Osteocyte (in vitro differentiated cells): ENCODE measurements around the gene FHL1. TPM values are rescaled to one million over a fixed set of nuclear protein-coding genes. Genes with fewer than 3 reads are reported as not detected.

Experiments used
- DNase-seq: peaks from one replicate; pipeline ENCODE4 v3.0.0; 2021; ENCODE audit warnings: mixed read lengths; ENCODE audit not compliant: unreplicated experiment; ENCODE audit errors: extremely low spot score
- H3K27ac Mint-ChIP-seq: one replicate; pipeline ENCODE4 v1.8.0; 2021; ENCODE audit warnings: mild to moderate bottlenecking, mixed read lengths; ENCODE audit not compliant: unreplicated experiment
- H3K27me3 Mint-ChIP-seq: one replicate; pipeline ENCODE4 v1.8.0; 2021; ENCODE audit warnings: mixed read lengths; ENCODE audit not compliant: unreplicated experiment
- H3K36me3 Mint-ChIP-seq: one replicate; pipeline ENCODE4 v1.8.0; 2021; ENCODE audit warnings: mixed read lengths; ENCODE audit not compliant: unreplicated experiment
- H3K4me1 Mint-ChIP-seq: one replicate; pipeline ENCODE4 v1.8.0; 2021; ENCODE audit warnings: mixed read lengths; ENCODE audit not compliant: unreplicated experiment
- H3K4me3 Mint-ChIP-seq: one replicate; pipeline ENCODE4 v1.8.0; 2021; ENCODE audit warnings: mild to moderate bottlenecking, moderate library complexity, mixed read lengths; ENCODE audit not compliant: unreplicated experiment
- H3K9me3 Mint-ChIP-seq: one replicate; pipeline ENCODE4 v1.8.0; 2021; ENCODE audit warnings: mixed read lengths; ENCODE audit not compliant: unreplicated experiment
- total RNA-seq: library from RNA; stranded (reverse); gene quantifications from 2 replicates; pipeline ENCODE4 v1.2.1, GENCODE V29; 2021
- TF ChIP-seq, protein P1 (sequence below): fragments of 200-600 bp; sonication (generic); IDR thresholded peaks from 2 replicates; pipeline ENCODE4 v1.5.0; 2021; ENCODE audit warnings: antibody characterized with exemption, mild to moderate bottlenecking, moderate library complexity

FHL1 gene
- total RNA-seq, 1 donor from 2014 or later: 1,725 TPM

GRCh38 chrX:136157187-136157586 lies 9.9 kb downstream of the FHL1 start:
- Mint-ChIP-seq H3K27ac (peak overlapping the region; percentile 87), H3K9me3 (no peaks in the 10 kb centered on the region), H3K4me1 (peaks cover 91% of the 10 kb centered on the region), H3K36me3 (peaks cover 21% of the 10 kb centered on the region), H3K4me3 (peak overlapping the region; percentile 47), H3K27me3 (no peaks in the 10 kb centered on the region)
- DNase-seq: no peak
- TF ChIP-seq, protein P1, sequence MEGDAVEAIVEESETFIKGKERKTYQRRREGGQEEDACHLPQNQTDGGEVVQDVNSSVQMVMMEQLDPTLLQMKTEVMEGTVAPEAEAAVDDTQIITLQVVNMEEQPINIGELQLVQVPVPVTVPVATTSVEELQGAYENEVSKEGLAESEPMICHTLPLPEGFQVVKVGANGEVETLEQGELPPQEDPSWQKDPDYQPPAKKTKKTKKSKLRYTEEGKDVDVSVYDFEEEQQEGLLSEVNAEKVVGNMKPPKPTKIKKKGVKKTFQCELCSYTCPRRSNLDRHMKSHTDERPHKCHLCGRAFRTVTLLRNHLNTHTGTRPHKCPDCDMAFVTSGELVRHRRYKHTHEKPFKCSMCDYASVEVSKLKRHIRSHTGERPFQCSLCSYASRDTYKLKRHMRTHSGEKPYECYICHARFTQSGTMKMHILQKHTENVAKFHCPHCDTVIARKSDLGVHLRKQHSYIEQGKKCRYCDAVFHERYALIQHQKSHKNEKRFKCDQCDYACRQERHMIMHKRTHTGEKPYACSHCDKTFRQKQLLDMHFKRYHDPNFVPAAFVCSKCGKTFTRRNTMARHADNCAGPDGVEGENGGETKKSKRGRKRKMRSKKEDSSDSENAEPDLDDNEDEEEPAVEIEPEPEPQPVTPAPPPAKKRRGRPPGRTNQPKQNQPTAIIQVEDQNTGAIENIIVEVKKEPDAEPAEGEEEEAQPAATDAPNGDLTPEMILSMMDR: no peak

GRCh38 chrX:136158685-136159084 lies 11.4 kb downstream of the FHL1 start:
- TF ChIP-seq, protein P1: no peak
- H3K9me3 Mint-ChIP-seq: no peaks in the 10 kb centered on the region
- peak overlapping the region; percentile 73 for H3K27ac Mint-ChIP-seq
- peaks cover 24% of the 10 kb centered on the region for H3K36me3 Mint-ChIP-seq
- H3K4me3 Mint-ChIP-seq: no peak overlapping the region
- DNase-seq: no peak
- peaks cover 95% of the 10 kb centered on the region for H3K4me1 Mint-ChIP-seq
- no peaks in the 10 kb centered on the region for H3K27me3 Mint-ChIP-seq

- Mint-ChIP-seq H3K36me3 (peaks cover 21% of the 10 kb centered on the region), H3K4me3 (no peak overlapping the region)
These were observed 12.3 kb downstream of the FHL1 start for GRCh38 chrX:136159611-136160025.

GRCh38 chrX:136162827-136163570 lies 15.7 kb downstream of the FHL1 start:
- no peaks in the 10 kb centered on the region for H3K9me3 Mint-ChIP-seq
- peaks cover 26% of the 10 kb centered on the region for H3K36me3 Mint-ChIP-seq
- TF ChIP-seq, protein P1: peak; percentile 63
- H3K4me1 Mint-ChIP-seq: peaks cover 93% of the 10 kb centered on the region
- peak overlapping the region; percentile 93 for H3K27ac Mint-ChIP-seq
- no peak for DNase-seq
- no peaks in the 10 kb centered on the region for H3K27me3 Mint-ChIP-seq
- peak overlapping the region; percentile 27 for H3K4me3 Mint-ChIP-seq

More at GRCh38 chrX:136159611-136160025, 12.3 kb downstream of the FHL1 start:
- DNase-seq: no peak
- TF ChIP-seq, protein P1: no peak
- H3K4me1 Mint-ChIP-seq: peaks cover 93% of the 10 kb centered on the region
- no peaks in the 10 kb centered on the region for H3K9me3 Mint-ChIP-seq
- H3K27me3 Mint-ChIP-seq: no peaks in the 10 kb centered on the region
- peak overlapping the region; percentile 29 for H3K27ac Mint-ChIP-seq

- TF ChIP-seq, protein P1: no peak
- Mint-ChIP-seq H3K4me1 (peaks cover 93% of the 10 kb centered on the region), H3K9me3 (no peaks in the 10 kb centered on the region)
These were observed 16.4 kb downstream of the FHL1 start for GRCh38 chrX:136163689-136164088.

More at GRCh38 chrX:136163689-136164088, 16.4 kb downstream of the FHL1 start:
- Mint-ChIP-seq H3K4me3 (peak overlapping the region; percentile 1), H3K36me3 (peaks cover 26% of the 10 kb centered on the region), H3K27me3 (no peaks in the 10 kb centered on the region), H3K27ac (peak overlapping the region; percentile 93)
- DNase-seq: no peak
